Central memory CD8-positive, alpha-beta T cell (primary cell): ENCODE data around the gene SLC35G2.
"Not testable (repeated sequence)": the region's sequence is repeated elsewhere in the genome, so short reads cannot be mapped to it uniquely, and the experiment has no call there.

ENCODE experiments used
- ATAC-seq: fragments of 150-1000 bp; cut with Tn5 transposase; replicated peaks from 2 replicates; pipeline ENCODE4 v1.10.0; 2022; ENCODE audit warnings: mild to moderate bottlenecking, moderate FRiP score, moderate number of reproducible peaks; ENCODE audit not compliant: poor library complexity, severe bottlenecking; ENCODE audit errors: extremely low read depth
- DNase-seq, 2 donors: peaks; one replicate each; pipeline ENCODE4 v3.0.0; 2021; ENCODE audit warnings: low spot score in 2 of 2
- H3K27ac Mint-ChIP-seq: one replicate; pipeline ENCODE4 v1.8.0; 2022; ENCODE audit warnings: low read depth, mild to moderate bottlenecking, moderate library complexity, mixed read lengths
- H3K27me3 Mint-ChIP-seq: one replicate; pipeline ENCODE4 v1.8.0; 2022; ENCODE audit warnings: mixed read lengths
- H3K36me3 Mint-ChIP-seq: one replicate; pipeline ENCODE4 v1.8.0; 2022; ENCODE audit warnings: mild to moderate bottlenecking, moderate library complexity, mixed read lengths; ENCODE audit not compliant: insufficient read depth
- H3K4me1 Mint-ChIP-seq: one replicate; pipeline ENCODE4 v1.8.0; 2022; ENCODE audit warnings: mixed read lengths
- H3K4me3 Mint-ChIP-seq: one replicate; pipeline ENCODE4 v1.8.0; 2022; ENCODE audit warnings: mild to moderate bottlenecking, moderate library complexity, mixed read lengths
- H3K9me3 Mint-ChIP-seq: one replicate; pipeline ENCODE4 v1.8.0; 2022; ENCODE audit warnings: mixed read lengths

SLC35G2 gene

GRCh38 chr3:136900694-136901093 is 81.8 kb downstream of the SLC35G2 start:
- H3K36me3 Mint-ChIP-seq, H3K9me3 Mint-ChIP-seq, DNase-seq, H3K27me3 Mint-ChIP-seq, ATAC-seq: not testable (repeated sequence)
- H3K4me1 Mint-ChIP-seq, result peaks cover 65% of the 10 kb centered on the region
- H3K4me3 Mint-ChIP-seq, result peak overlapping the region; percentile 58
- H3K27ac Mint-ChIP-seq, result peak overlapping the region; percentile 86

GRCh38 chr3:136901391-136901790 is 82.5 kb downstream of the SLC35G2 start:
- Mint-ChIP-seq H3K9me3 (peaks cover 5% of the 10 kb centered on the region), H3K4me1 (peaks cover 65% of the 10 kb centered on the region), H3K4me3 (peak overlapping the region; percentile 58), H3K27me3 (no peaks in the 10 kb centered on the region), H3K27ac (peak overlapping the region; percentile 86), H3K36me3 (peaks cover 5% of the 10 kb centered on the region)
- no peak for DNase-seq
- ATAC-seq, result no peak

- H3K27me3 Mint-ChIP-seq, H3K4me3 Mint-ChIP-seq, H3K36me3 Mint-ChIP-seq, H3K9me3 Mint-ChIP-seq, ATAC-seq, DNase-seq: not testable (repeated sequence)
- peaks cover 75% of the 10 kb centered on the region for H3K4me1 Mint-ChIP-seq
- H3K27ac Mint-ChIP-seq, result peak overlapping the region; percentile 56
These were observed 83.6 kb downstream of the SLC35G2 start for GRCh38 chr3:136902530-136902929.

- ATAC-seq (no peak), DNase-seq (no peak)
- Mint-ChIP-seq H3K27ac (no peak overlapping the region), H3K27me3 (no peaks in the 10 kb centered on the region), H3K4me1 (peaks cover 81% of the 10 kb centered on the region), H3K9me3 (peaks cover 5% of the 10 kb centered on the region), H3K4me3 (no peak overlapping the region), H3K36me3 (peaks cover 9% of the 10 kb centered on the region)
These were observed 85.0 kb downstream of the SLC35G2 start for GRCh38 chr3:136903899-136904298.

GRCh38 chr3:136904746-136905145 is 85.8 kb downstream of the SLC35G2 start:
- Mint-ChIP-seq H3K9me3 (peaks cover 5% of the 10 kb centered on the region), H3K4me1 (peaks cover 81% of the 10 kb centered on the region), H3K27ac (no peak overlapping the region), H3K36me3 (peaks cover 8% of the 10 kb centered on the region), H3K4me3 (no peak overlapping the region), H3K27me3 (no peaks in the 10 kb centered on the region)
- ATAC-seq (no peak), DNase-seq (no peak)
